SK-N-SH treated with all-trans-retinoic acid at 6 μM for 48 hours (cell line): ENCODE results near the gene FIGNL2.

Experiments used
- ATAC-seq: fragments of 200-7000 bp; cut with Tn5 transposase; 3 replicates; pipeline ENCODE4 v1.9.1; 2020; ENCODE audit warnings: mild to moderate bottlenecking, moderate library complexity
- ARNTL ChIP-seq: fragments of 450-650 bp; formaldehyde crosslinking; IDR thresholded peaks from 2 replicates; pipeline ENCODE4 v1.5.0; 2020; ENCODE audit warnings: low read depth, mild to moderate bottlenecking, moderate library complexity, borderline replicate concordance
- BACH2 ChIP-seq: fragments of 250-450 bp; sonication (Bioruptor Pico); IDR thresholded peaks from 2 replicates; pipeline ENCODE4 v1.9.0; 2021; ENCODE audit warnings: mild to moderate bottlenecking, borderline replicate concordance
- CSDC2 ChIP-seq: fragments of 250-450 bp; sonication (Bioruptor Pico); IDR thresholded peaks from 2 replicates; pipeline ENCODE4 v1.5.0; 2020; ENCODE audit warnings: mild to moderate bottlenecking, moderate library complexity
- CSRNP3 ChIP-seq: fragments of 250-450 bp; sonication (Bioruptor Pico); IDR thresholded peaks from 2 replicates; pipeline ENCODE4 v1.5.1; 2021; ENCODE audit warnings: mild to moderate bottlenecking, moderate library complexity
- ESRRG ChIP-seq: fragments of 250-450 bp; sonication (Bioruptor Pico); IDR thresholded peaks from 2 replicates; pipeline ENCODE4 v1.6.1; 2021; ENCODE audit warnings: mild to moderate bottlenecking
- GLIS3 ChIP-seq: fragments of 250-450 bp; sonication (Bioruptor Pico); IDR thresholded peaks from 2 replicates; pipeline ENCODE4 v1.5.0; 2020; ENCODE audit warnings: mild to moderate bottlenecking, moderate library complexity
- ISL1 ChIP-seq: fragments of 250-450 bp; sonication (Bioruptor Pico); IDR thresholded peaks from 2 replicates; pipeline ENCODE4 v2.1.2; 2022; ENCODE audit warnings: mild to moderate bottlenecking, moderate library complexity
- OSR1 ChIP-seq: fragments of 250-450 bp; sonication (Bioruptor Pico); IDR thresholded peaks from 2 replicates; pipeline ENCODE4 v1.8.0; 2022; ENCODE audit warnings: moderate library complexity, mild to moderate bottlenecking, inconsistent platforms
- POU6F1 ChIP-seq: fragments of 250-450 bp; sonication (Bioruptor Pico); IDR thresholded peaks from 2 replicates; pipeline ENCODE4 v1.8.0; 2021; ENCODE audit warnings: low read depth, mild to moderate bottlenecking, moderate library complexity, borderline replicate concordance
- PPARA ChIP-seq: fragments of 250-450 bp; sonication (Bioruptor Pico); IDR thresholded peaks from 2 replicates; pipeline ENCODE4 v1.5.0; 2020; ENCODE audit warnings: mild to moderate bottlenecking, borderline replicate concordance
- RARB ChIP-seq: fragments of 250-450 bp; sonication (Bioruptor Pico); IDR thresholded peaks from 2 replicates; pipeline ENCODE4 v1.8.0; 2021; ENCODE audit warnings: mild to moderate bottlenecking, moderate library complexity
- SNAI2 ChIP-seq: fragments of 250-450 bp; sonication (Bioruptor Pico); IDR thresholded peaks from 2 replicates; pipeline ENCODE4 v1.5.0; 2020; ENCODE audit warnings: mild to moderate bottlenecking, moderate library complexity
- TCF4 ChIP-seq: fragments of 250-450 bp; sonication (Bioruptor Pico); IDR thresholded peaks from 2 replicates; pipeline ENCODE4 v1.8.0; 2021; ENCODE audit warnings: mild to moderate bottlenecking, moderate library complexity, borderline replicate concordance
- TOX ChIP-seq: fragments of 250-450 bp; sonication (Bioruptor Pico); IDR thresholded peaks from 2 replicates; pipeline ENCODE4 v1.8.0; 2021; ENCODE audit warnings: mild to moderate bottlenecking, moderate library complexity, borderline replicate concordance
- ZC3H10 ChIP-seq: fragments of 250-450 bp; sonication (Bioruptor Pico); IDR thresholded peaks from 2 replicates; pipeline ENCODE4 v1.5.1; 2021; ENCODE audit warnings: mild to moderate bottlenecking, moderate library complexity
- ZFP30 ChIP-seq: fragments of 450-650 bp; formaldehyde crosslinking; IDR thresholded peaks from 2 replicates; pipeline ENCODE4 v1.5.0; 2022; ENCODE audit warnings: mild to moderate bottlenecking, moderate library complexity
- ZNF565 ChIP-seq: fragments of 450-650 bp; formaldehyde crosslinking; conservative IDR thresholded peaks from 2 replicates; pipeline ENCODE4 v1.5.0; 2020; ENCODE audit warnings: low read depth, mild to moderate bottlenecking, moderate library complexity
- ZNF70 ChIP-seq: fragments of 450-650 bp; formaldehyde crosslinking; IDR thresholded peaks from 2 replicates; pipeline ENCODE4 v1.5.0; 2020; ENCODE audit warnings: mild to moderate bottlenecking, moderate library complexity
- ZNF8 ChIP-seq: fragments of 450-650 bp; formaldehyde crosslinking; IDR thresholded peaks from 2 replicates; pipeline ENCODE4 v1.5.0; 2020; ENCODE audit warnings: mild to moderate bottlenecking, moderate library complexity
- TF ChIP-seq, protein P1 (sequence below): fragments of 250-450 bp; sonication (Bioruptor Pico); IDR thresholded peaks from 2 replicates; pipeline ENCODE4 v1.5.0; 2020; ENCODE audit warnings: mild to moderate bottlenecking, moderate library complexity
- TF ChIP-seq, protein P2 (sequence below): fragments of 250-450 bp; sonication (Bioruptor Pico); IDR thresholded peaks from 2 replicates; pipeline ENCODE4 v1.8.0; 2020; ENCODE audit warnings: mild to moderate bottlenecking, moderate library complexity, borderline replicate concordance

The FIGNL2 gene

DNA sequence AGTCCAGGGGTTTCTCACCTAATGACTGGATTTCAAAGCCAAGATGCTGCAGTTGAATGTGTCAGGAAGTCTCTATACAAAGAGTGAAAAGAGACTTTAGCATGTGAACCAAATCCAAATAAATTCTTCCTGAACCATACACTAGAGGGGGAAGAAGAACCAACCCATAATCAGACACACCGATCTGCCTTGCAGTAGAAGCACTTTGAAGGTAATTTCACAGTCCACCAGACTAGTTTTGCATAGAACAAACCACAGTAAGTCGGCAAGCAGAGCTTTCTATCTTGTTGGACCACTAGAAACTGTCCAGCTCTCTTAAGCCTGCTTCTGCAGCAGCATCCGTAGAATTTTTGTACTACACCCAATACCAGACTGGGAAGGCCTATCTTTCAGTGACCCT, 39.3 kb downstream of the FIGNL2 start:
- ATAC-seq = no peak
- no peak for TF ChIP-seq ZC3H10 (CRISPR knock-in tag)
- TF ChIP-seq CSRNP3 = no peak
- no peak for TF ChIP-seq TOX (CRISPR knock-in tag)
- TF ChIP-seq GLIS3 (CRISPR knock-in tag) = no peak
- TF ChIP-seq ZFP30 (CRISPR knock-in tag) = no peak
- TF ChIP-seq, protein P1, sequence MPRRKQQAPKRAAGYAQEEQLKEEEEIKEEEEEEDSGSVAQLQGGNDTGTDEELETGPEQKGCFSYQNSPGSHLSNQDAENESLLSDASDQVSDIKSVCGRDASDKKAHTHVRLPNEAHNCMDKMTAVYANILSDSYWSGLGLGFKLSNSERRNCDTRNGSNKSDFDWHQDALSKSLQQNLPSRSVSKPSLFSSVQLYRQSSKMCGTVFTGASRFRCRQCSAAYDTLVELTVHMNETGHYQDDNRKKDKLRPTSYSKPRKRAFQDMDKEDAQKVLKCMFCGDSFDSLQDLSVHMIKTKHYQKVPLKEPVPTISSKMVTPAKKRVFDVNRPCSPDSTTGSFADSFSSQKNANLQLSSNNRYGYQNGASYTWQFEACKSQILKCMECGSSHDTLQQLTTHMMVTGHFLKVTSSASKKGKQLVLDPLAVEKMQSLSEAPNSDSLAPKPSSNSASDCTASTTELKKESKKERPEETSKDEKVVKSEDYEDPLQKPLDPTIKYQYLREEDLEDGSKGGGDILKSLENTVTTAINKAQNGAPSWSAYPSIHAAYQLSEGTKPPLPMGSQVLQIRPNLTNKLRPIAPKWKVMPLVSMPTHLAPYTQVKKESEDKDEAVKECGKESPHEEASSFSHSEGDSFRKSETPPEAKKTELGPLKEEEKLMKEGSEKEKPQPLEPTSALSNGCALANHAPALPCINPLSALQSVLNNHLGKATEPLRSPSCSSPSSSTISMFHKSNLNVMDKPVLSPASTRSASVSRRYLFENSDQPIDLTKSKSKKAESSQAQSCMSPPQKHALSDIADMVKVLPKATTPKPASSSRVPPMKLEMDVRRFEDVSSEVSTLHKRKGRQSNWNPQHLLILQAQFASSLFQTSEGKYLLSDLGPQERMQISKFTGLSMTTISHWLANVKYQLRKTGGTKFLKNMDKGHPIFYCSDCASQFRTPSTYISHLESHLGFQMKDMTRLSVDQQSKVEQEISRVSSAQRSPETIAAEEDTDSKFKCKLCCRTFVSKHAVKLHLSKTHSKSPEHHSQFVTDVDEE (CRISPR knock-in tag) = no peak
- no peak for TF ChIP-seq ZNF70
- no peak for TF ChIP-seq POU6F1 (CRISPR knock-in tag)
- TF ChIP-seq OSR1 (CRISPR knock-in tag) = no peak
- TF ChIP-seq, protein P2, sequence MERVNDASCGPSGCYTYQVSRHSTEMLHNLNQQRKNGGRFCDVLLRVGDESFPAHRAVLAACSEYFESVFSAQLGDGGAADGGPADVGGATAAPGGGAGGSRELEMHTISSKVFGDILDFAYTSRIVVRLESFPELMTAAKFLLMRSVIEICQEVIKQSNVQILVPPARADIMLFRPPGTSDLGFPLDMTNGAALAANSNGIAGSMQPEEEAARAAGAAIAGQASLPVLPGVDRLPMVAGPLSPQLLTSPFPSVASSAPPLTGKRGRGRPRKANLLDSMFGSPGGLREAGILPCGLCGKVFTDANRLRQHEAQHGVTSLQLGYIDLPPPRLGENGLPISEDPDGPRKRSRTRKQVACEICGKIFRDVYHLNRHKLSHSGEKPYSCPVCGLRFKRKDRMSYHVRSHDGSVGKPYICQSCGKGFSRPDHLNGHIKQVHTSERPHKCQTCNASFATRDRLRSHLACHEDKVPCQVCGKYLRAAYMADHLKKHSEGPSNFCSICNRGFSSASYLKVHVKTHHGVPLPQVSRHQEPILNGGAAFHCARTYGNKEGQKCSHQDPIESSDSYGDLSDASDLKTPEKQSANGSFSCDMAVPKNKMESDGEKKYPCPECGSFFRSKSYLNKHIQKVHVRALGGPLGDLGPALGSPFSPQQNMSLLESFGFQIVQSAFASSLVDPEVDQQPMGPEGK (CRISPR knock-in tag) = no peak
- no peak for TF ChIP-seq ZNF8 (CRISPR knock-in tag)
- TF ChIP-seq PPARA = no peak
- TF ChIP-seq TCF4 = no peak
- TF ChIP-seq ISL1 (CRISPR knock-in tag) = no peak
- no peak for TF ChIP-seq BACH2
- TF ChIP-seq ARNTL (CRISPR knock-in tag) = no peak

- no peak for ATAC-seq
- TF ChIP-seq ZNF70 = no peak
- TF ChIP-seq SNAI2 (CRISPR knock-in tag) = no peak
- no peak for TF ChIP-seq OSR1 (CRISPR knock-in tag)
- no peak for TF ChIP-seq ISL1 (CRISPR knock-in tag)
- no peak for TF ChIP-seq TOX (CRISPR knock-in tag)
- TF ChIP-seq ZNF8 (CRISPR knock-in tag) = no peak
- no peak for TF ChIP-seq ZNF565
These were observed 41.6 kb downstream of the FIGNL2 start for GRCh38 chr12:51806896-51807295.

- no peak for ATAC-seq
- no peak for TF ChIP-seq ZNF70
- no peak for TF ChIP-seq POU6F1 (CRISPR knock-in tag)
- TF ChIP-seq, protein P1 (CRISPR knock-in tag) = no peak
- TF ChIP-seq, protein P2 (CRISPR knock-in tag) = no peak
- no peak for TF ChIP-seq ESRRG
- TF ChIP-seq SNAI2 (CRISPR knock-in tag) = no peak
- TF ChIP-seq ARNTL (CRISPR knock-in tag) = no peak
- no peak for TF ChIP-seq RARB
- no peak for TF ChIP-seq CSDC2 (CRISPR knock-in tag)
These were observed 47.5 kb downstream of the FIGNL2 start for GRCh38 chr12:51801027-51801426.
